ENCODE data around the gene GMPPA.

GMPPA gene

GRCh38 chr2:219505585-219505984 lies 6.9 kb downstream of the GMPPA start:
- TF ChIP-seq, protein P1, sequence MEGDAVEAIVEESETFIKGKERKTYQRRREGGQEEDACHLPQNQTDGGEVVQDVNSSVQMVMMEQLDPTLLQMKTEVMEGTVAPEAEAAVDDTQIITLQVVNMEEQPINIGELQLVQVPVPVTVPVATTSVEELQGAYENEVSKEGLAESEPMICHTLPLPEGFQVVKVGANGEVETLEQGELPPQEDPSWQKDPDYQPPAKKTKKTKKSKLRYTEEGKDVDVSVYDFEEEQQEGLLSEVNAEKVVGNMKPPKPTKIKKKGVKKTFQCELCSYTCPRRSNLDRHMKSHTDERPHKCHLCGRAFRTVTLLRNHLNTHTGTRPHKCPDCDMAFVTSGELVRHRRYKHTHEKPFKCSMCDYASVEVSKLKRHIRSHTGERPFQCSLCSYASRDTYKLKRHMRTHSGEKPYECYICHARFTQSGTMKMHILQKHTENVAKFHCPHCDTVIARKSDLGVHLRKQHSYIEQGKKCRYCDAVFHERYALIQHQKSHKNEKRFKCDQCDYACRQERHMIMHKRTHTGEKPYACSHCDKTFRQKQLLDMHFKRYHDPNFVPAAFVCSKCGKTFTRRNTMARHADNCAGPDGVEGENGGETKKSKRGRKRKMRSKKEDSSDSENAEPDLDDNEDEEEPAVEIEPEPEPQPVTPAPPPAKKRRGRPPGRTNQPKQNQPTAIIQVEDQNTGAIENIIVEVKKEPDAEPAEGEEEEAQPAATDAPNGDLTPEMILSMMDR (IDR thresholded peaks at IDR 0.05), result no peak
- Histone ChIP-seq H3K4me1 (ENCODE audit: control insufficient read depth in 1 of 2, insufficient read depth in 1 of 2, low read depth in 1 of 2, low read length in 1 of 2) (no peaks in the 10 kb centered on the region), H3K4me3 (ENCODE audit: low read depth in 1 of 2, low read length in 1 of 2) (no peak overlapping the region), H3K27ac (no peak overlapping the region), H3K9me3 (no peaks in the 10 kb centered on the region), H3K27me3 (peaks cover 25% of the 10 kb centered on the region), H3K36me3 (peaks cover 53% of the 10 kb centered on the region)

- Histone ChIP-seq H3K27ac (no peak overlapping the region), H3K9me3 (no peaks in the 10 kb centered on the region), H3K4me3 (ENCODE audit: low read depth in 1 of 2, low read length in 1 of 2) (no peak overlapping the region), H3K27me3 (peaks cover 32% of the 10 kb centered on the region), H3K36me3 (peaks cover 53% of the 10 kb centered on the region), H3K4me1 (ENCODE audit: control insufficient read depth in 1 of 2, insufficient read depth in 1 of 2, low read depth in 1 of 2, low read length in 1 of 2) (no peaks in the 10 kb centered on the region)
- TF ChIP-seq, protein P1 (IDR thresholded peaks at IDR 0.05), result no peak
Measured at GRCh38 chr2:219506153-219506801, 7.6 kb downstream of the GMPPA start.

DNA sequence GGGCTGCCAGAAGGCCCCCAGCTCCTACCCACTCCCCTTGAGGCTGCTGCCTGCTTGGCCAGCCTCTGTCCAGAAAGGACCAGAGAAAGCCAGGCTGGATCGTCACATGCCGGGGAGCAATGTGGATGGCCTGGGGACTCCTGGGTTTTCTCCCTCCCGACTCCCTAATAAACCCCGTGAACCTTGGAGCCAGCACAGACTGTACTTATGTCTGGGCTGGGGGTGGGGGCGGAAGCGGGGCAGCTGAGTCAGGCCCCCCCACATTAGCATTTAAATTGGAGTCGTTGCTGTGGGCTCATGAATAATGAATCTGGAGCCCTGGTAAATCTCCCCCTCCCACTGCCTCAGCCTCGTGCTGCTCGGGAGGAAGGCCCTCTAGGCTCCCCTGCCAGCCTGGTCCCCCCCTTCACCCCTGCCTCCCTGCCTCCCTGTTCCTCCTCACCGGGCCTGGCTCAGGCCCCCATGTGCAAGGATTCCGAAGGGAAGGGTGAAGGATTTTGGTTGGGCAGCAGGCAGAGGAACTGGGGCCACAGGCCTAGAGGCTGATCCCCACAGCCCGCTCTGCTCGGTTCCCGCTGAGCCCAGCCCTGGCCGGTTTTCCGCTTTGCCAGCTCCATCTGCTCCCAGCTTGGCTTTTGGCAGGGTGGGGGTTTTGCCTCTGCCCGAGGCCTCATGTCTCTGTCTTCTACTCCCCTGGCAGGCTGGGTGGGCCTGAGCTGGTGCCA lies 8.3 kb downstream of the GMPPA start:
- TF ChIP-seq, protein P1 (IDR thresholded peaks at IDR 0.05), result no peak
- no peak overlapping the region for H3K27ac ChIP-seq
- no peak overlapping the region for H3K4me3 ChIP-seq (ENCODE audit: low read depth in 1 of 2, low read length in 1 of 2)
- H3K27me3 ChIP-seq, result peaks cover 39% of the 10 kb centered on the region
- H3K4me1 ChIP-seq (ENCODE audit: control insufficient read depth in 1 of 2, insufficient read depth in 1 of 2, low read depth in 1 of 2, low read length in 1 of 2), result no peaks in the 10 kb centered on the region
- peaks cover 51% of the 10 kb centered on the region for H3K36me3 ChIP-seq
- H3K9me3 ChIP-seq, result no peaks in the 10 kb centered on the region

- Histone ChIP-seq H3K4me3 (ENCODE audit: low read depth in 1 of 2, low read length in 1 of 2) (no peak overlapping the region), H3K9me3 (no peaks in the 10 kb centered on the region), H3K36me3 (peaks cover 46% of the 10 kb centered on the region), H3K27ac (no peak overlapping the region), H3K4me1 (ENCODE audit: control insufficient read depth in 1 of 2, insufficient read depth in 1 of 2, low read depth in 1 of 2, low read length in 1 of 2) (no peaks in the 10 kb centered on the region), H3K27me3 (peaks cover 48% of the 10 kb centered on the region)
- TF ChIP-seq, protein P1 (IDR thresholded peaks at IDR 0.05), result no peak
Measured at GRCh38 chr2:219507581-219508443, 9.1 kb downstream of the GMPPA start.

- no peaks in the 10 kb centered on the region for H3K9me3 ChIP-seq
- H3K27me3 ChIP-seq, result peaks cover 53% of the 10 kb centered on the region
- no peaks in the 10 kb centered on the region for H3K4me1 ChIP-seq (ENCODE audit: control insufficient read depth in 1 of 2, insufficient read depth in 1 of 2, low read depth in 1 of 2, low read length in 1 of 2)
- H3K27ac ChIP-seq, result no peak overlapping the region
- peaks cover 43% of the 10 kb centered on the region for H3K36me3 ChIP-seq
- TF ChIP-seq, protein P1 (IDR thresholded peaks at IDR 0.05), result no peak
- H3K4me3 ChIP-seq (ENCODE audit: low read depth in 1 of 2, low read length in 1 of 2), result no peak overlapping the region
Measured at GRCh38 chr2:219508444-219508734, 9.7 kb downstream of the GMPPA start.

Data from neutrophil (primary cell).